Activated CD8-positive, alpha-beta T cell treated with anti-CD3 and anti-CD28 coated beads for 36 hours (primary cell): ENCODE results near the gene CPSF7. TPM values are rescaled to one million over a fixed set of nuclear protein-coding genes. Genes with fewer than 3 reads are reported as not detected.

Experiments
- ATAC-seq: fragments of 200-7000 bp; cut with Tn5 transposase; one replicate; pipeline ENCODE4 v1.10.0; 2021; ENCODE audit warnings: mild to moderate bottlenecking, moderate library complexity
- CTCF ChIA-PET: fragments of 350-600 bp; sonication (Branson Sonifier 250); formaldehyde crosslinking; loops from one replicate; lab custom pipeline; 2021; ENCODE audit warnings: antibody characterized with exemption; lab: Charles Lee
- POLR2A ChIA-PET: fragments of 350-600 bp; sonication (Branson Sonifier 250); formaldehyde crosslinking; loops from one replicate; lab custom pipeline; 2021; ENCODE audit warnings: antibody characterized with exemption; lab: Charles Lee
- DNase-seq: peaks from one replicate; pipeline ENCODE4 v3.0.0-alpha.2; 2020
- H3K27ac Mint-ChIP-seq: one replicate; pipeline ENCODE4 v1.8.0; 2021; ENCODE audit warnings: mild to moderate bottlenecking, mixed read lengths
- H3K27me3 Mint-ChIP-seq: one replicate; pipeline ENCODE4 v1.8.0; 2021; ENCODE audit warnings: mixed read lengths
- H3K36me3 Mint-ChIP-seq: one replicate; pipeline ENCODE4 v1.8.0; 2021; ENCODE audit warnings: low read depth, mixed read lengths
- H3K4me1 Mint-ChIP-seq: one replicate; pipeline ENCODE4 v1.8.0; 2021; ENCODE audit warnings: low read depth, mixed read lengths
- H3K4me3 Mint-ChIP-seq: one replicate; pipeline ENCODE4 v1.8.0; 2021; ENCODE audit warnings: mild to moderate bottlenecking, moderate library complexity, mixed read lengths
- H3K9me3 Mint-ChIP-seq: one replicate; pipeline ENCODE4 v1.8.0; 2021; ENCODE audit warnings: mixed read lengths
- intact Hi-C: fragments of 100-400 bp; cut with micrococcal nuclease; formaldehyde crosslinking; loops from one replicate; pipeline ENCODE4 v1.10.0; 2022
- total RNA-seq, 2 experiments: library from RNA; stranded (reverse); gene quantifications; one replicate each; pipeline ENCODE4 v1.2.3, GENCODE V29; 2021
- TF ChIP-seq, protein P1 (sequence below): fragments of 200-600 bp; IDR thresholded peaks from one replicate; pipeline ENCODE4 v1.8.0; 2022; ENCODE audit warnings: antibody characterized with exemption, mild to moderate bottlenecking

Gene CPSF7
- total RNA-seq, 2 experiments from 2014 or later: 98.5 to 105 TPM

DNA sequence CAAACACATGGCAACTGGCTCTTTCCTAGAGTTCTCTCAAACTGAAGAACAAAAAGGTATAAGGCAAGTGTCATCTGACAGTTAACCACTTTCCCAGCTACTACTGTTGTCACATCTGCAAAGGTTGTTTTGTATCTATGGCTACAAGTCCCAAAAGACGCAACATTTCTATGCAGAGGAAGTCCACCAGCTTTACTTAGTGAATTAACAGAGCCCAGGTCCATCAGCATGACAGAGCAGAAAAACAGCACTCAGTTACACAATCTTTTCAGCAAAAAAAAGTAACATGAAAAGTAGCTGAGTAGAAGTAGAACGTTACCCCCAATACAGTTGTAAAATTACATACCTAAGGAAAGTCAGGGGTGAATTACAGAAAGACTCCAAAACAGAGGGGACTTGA is 12.1 kb downstream of the CPSF7 start:
- DNase-seq (no peak), ATAC-seq (no peak)
- no peaks in the 10 kb centered on the region for H3K9me3 Mint-ChIP-seq
- CTCF ChIA-PET: interaction anchor here (1.2 to 3.3 kb wide), 5 partner anchors 11 to 82 kb away, joined by 3 to 14 read pairs (median 4); no protein-coding TSS in a partner anchor
- peaks cover 49% of the 10 kb centered on the region for H3K4me1 Mint-ChIP-seq
- POLR2A ChIA-PET: interaction anchor here (1.2 to 2.7 kb wide), 4 partner anchors 11 to 91 kb away, joined by 4 to 12 read pairs (median 8); partner anchors contain the start of genes CPSF7, CYB561A3, SDHAF2 and TMEM138
- H3K36me3 Mint-ChIP-seq: peaks cover 79% of the 10 kb centered on the region
- peak overlapping the region; percentile 74 for H3K27ac Mint-ChIP-seq
- no peaks in the 10 kb centered on the region for H3K27me3 Mint-ChIP-seq
- intact Hi-C loops: no loop called here
- TF ChIP-seq, protein P1, sequence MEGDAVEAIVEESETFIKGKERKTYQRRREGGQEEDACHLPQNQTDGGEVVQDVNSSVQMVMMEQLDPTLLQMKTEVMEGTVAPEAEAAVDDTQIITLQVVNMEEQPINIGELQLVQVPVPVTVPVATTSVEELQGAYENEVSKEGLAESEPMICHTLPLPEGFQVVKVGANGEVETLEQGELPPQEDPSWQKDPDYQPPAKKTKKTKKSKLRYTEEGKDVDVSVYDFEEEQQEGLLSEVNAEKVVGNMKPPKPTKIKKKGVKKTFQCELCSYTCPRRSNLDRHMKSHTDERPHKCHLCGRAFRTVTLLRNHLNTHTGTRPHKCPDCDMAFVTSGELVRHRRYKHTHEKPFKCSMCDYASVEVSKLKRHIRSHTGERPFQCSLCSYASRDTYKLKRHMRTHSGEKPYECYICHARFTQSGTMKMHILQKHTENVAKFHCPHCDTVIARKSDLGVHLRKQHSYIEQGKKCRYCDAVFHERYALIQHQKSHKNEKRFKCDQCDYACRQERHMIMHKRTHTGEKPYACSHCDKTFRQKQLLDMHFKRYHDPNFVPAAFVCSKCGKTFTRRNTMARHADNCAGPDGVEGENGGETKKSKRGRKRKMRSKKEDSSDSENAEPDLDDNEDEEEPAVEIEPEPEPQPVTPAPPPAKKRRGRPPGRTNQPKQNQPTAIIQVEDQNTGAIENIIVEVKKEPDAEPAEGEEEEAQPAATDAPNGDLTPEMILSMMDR: no peak
- H3K4me3 Mint-ChIP-seq: no peak overlapping the region

DNA sequence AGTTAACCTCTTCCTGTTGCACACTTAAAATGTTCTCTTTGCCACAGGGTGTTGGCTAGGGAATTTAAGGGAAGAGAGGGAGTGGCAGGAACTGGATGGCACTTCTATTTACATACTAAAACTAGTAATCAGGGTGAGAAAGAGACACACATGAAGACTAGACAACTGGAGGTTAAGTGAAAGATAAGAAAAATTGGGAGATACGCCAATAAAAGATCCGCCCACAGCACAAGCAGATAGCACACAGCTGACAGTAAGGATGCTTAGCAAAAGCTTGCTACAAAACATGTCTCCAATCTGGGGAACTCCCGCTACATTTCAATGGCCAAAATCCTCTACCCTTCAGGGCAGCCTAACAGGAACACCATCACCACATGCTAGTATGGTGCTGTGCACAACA is 12.8 kb downstream of the CPSF7 start:
- Mint-ChIP-seq H3K36me3 (peaks cover 76% of the 10 kb centered on the region), H3K27ac (peak overlapping the region; percentile 49), H3K9me3 (no peaks in the 10 kb centered on the region)

DNA sequence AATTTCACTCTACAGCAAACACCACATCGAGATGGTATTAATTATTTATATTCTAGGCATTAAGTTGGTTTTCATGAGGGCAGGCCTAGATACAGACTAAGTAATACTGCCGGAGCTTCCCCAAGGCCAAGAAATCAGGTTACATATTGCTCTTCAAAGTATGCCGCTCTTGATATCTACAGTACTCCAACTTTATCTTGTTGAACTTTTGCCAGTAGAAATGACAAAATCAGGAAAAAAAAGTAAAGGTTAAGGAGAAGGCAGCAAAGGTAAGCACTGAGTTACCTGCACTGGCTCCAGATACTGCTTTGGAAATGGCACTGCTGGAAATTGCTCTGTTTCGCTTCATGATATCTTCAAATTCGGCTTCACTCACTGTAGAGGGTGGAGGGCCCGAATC is 14.4 kb downstream of the CPSF7 start:
- DNase-seq (no peak), ATAC-seq (no peak)
- H3K27me3 Mint-ChIP-seq: no peaks in the 10 kb centered on the region
- H3K4me3 Mint-ChIP-seq: no peak overlapping the region
- TF ChIP-seq, protein P1: no peak
- intact Hi-C loops: no loop called here
- CTCF ChIA-PET: interaction anchor here (1.3 kb wide), 1 partner anchor 20 kb away, joined by 3 read pairs; no protein-coding TSS in a partner anchor
- peak overlapping the region; percentile 81 for H3K27ac Mint-ChIP-seq
- peaks cover 77% of the 10 kb centered on the region for H3K36me3 Mint-ChIP-seq
- no peaks in the 10 kb centered on the region for H3K9me3 Mint-ChIP-seq
- POLR2A ChIA-PET: no interaction called here
- peaks cover 33% of the 10 kb centered on the region for H3K4me1 Mint-ChIP-seq

More for the DNA sequence above, 12.8 kb downstream of the CPSF7 start:
- ChIA-PET POLR2A (interaction anchor here (1.2 to 2.7 kb wide), 4 partner anchors 12 to 90 kb away, joined by 4 to 12 read pairs (median 8); partner anchors contain the start of genes CPSF7, CYB561A3, SDHAF2 and TMEM138), CTCF (interaction anchor here (1.2 to 3.3 kb wide), 5 partner anchors 12 to 81 kb away, joined by 3 to 14 read pairs (median 4); no protein-coding TSS in a partner anchor)
- DNase-seq (no peak), ATAC-seq (no peak)
- intact Hi-C loops: no loop called here
- TF ChIP-seq, protein P1: no peak
- Mint-ChIP-seq H3K27me3 (no peaks in the 10 kb centered on the region), H3K4me1 (peaks cover 42% of the 10 kb centered on the region), H3K4me3 (no peak overlapping the region)

GRCh38 chr11:61414547-61414946 is 15.2 kb downstream of the CPSF7 start:
- H3K4me1 Mint-ChIP-seq: peaks cover 25% of the 10 kb centered on the region
- no peaks in the 10 kb centered on the region for H3K9me3 Mint-ChIP-seq
- DNase-seq: no peak
- intact Hi-C loops: no loop called here
- no peaks in the 10 kb centered on the region for H3K27me3 Mint-ChIP-seq
- TF ChIP-seq, protein P1: no peak
- H3K27ac Mint-ChIP-seq: peak overlapping the region; percentile 81
- peaks cover 75% of the 10 kb centered on the region for H3K36me3 Mint-ChIP-seq
- H3K4me3 Mint-ChIP-seq: no peak overlapping the region
- POLR2A ChIA-PET: no interaction called here
- CTCF ChIA-PET: interaction anchor here (1.3 kb wide), 1 partner anchor 21 kb away, joined by 3 read pairs; no protein-coding TSS in a partner anchor
- no peak for ATAC-seq

- no peak for ATAC-seq
- POLR2A ChIA-PET: interaction anchor here (0.8 to 1.0 kb wide), 2 partner anchors 12 to 13 kb away, joined by 3 to 5 read pairs; no protein-coding TSS in a partner anchor
- no peaks in the 10 kb centered on the region for H3K9me3 Mint-ChIP-seq
- H3K36me3 Mint-ChIP-seq: peaks cover 73% of the 10 kb centered on the region
- DNase-seq: no peak
- TF ChIP-seq, protein P1: no peak
- no peaks in the 10 kb centered on the region for H3K27me3 Mint-ChIP-seq
- intact Hi-C loops: no loop called here
- H3K4me3 Mint-ChIP-seq: no peak overlapping the region
- CTCF ChIA-PET: interaction anchor here (0.8 kb wide), 1 partner anchor 16 kb away, joined by 3 read pairs; the partner anchor contains the start of gene CPSF7
- peak overlapping the region; percentile 46 for H3K27ac Mint-ChIP-seq
- H3K4me1 Mint-ChIP-seq: peaks cover 24% of the 10 kb centered on the region
These were observed 16.3 kb downstream of the CPSF7 start for GRCh38 chr11:61413496-61413895.
